Upper lobe of left lung (tissue), 4 donors: Measurements from ENCODE around the gene ALKBH4.

ENCODE experiments used
- POLR2AphosphoS5 ChIP-seq, 2 donors: sonication (generic); formaldehyde crosslinking; IDR thresholded peaks; one replicate each; pipeline ENCODE4 v1.5.1; 2017; ENCODE audit warnings: antibody characterized with exemption in 2 of 2
- TF ChIP-seq, protein P1 (sequence below), 6 experiments: fragments of 450-650 bp in 4 of 6; fragments of 200-600 bp in 2 of 6; sonication (generic) in 2 of 6; IDR thresholded peaks; one replicate each; pipeline ENCODE4 v1.5.1; 2016 to 2019; ENCODE audit warnings: antibody characterized with exemption in 6 of 6

DNA sequence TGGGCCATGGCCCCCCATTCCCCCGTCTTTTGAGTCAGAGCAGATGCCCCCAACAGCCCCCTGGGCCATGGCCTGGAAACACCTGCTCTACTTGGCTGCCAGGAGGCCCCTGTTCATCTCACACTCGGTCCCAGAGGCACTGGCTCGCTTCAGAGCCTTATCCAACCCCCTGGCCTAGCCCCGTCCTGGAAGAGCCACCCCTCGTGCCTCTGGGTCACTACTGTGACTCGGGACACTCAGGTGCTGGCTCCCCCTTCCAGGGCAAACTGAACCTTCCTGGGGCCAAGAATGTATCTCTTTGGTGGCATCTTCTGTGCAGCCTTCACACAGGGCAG is 7.1 kb upstream of the ALKBH4 start:
- TF ChIP-seq POLR2AphosphoS5 (IDR thresholded peaks at IDR 0.05): no peak
- TF ChIP-seq, protein P1, sequence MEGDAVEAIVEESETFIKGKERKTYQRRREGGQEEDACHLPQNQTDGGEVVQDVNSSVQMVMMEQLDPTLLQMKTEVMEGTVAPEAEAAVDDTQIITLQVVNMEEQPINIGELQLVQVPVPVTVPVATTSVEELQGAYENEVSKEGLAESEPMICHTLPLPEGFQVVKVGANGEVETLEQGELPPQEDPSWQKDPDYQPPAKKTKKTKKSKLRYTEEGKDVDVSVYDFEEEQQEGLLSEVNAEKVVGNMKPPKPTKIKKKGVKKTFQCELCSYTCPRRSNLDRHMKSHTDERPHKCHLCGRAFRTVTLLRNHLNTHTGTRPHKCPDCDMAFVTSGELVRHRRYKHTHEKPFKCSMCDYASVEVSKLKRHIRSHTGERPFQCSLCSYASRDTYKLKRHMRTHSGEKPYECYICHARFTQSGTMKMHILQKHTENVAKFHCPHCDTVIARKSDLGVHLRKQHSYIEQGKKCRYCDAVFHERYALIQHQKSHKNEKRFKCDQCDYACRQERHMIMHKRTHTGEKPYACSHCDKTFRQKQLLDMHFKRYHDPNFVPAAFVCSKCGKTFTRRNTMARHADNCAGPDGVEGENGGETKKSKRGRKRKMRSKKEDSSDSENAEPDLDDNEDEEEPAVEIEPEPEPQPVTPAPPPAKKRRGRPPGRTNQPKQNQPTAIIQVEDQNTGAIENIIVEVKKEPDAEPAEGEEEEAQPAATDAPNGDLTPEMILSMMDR (IDR thresholded peaks at IDR 0.05): no peak
